ENCODE results near the gene TNF.
A peak's percentile ranks its signal among the peaks of the same experiment; 100 is the strongest.

TNF gene

GRCh38 chr6:31534011-31534410 is 41.4 kb upstream of the TNF start:
- TF ChIP-seq POLR2A (IDR thresholded peaks at IDR 0.05; ENCODE audit: extremely low read depth, insufficient read length) (no peak), MAX (IDR thresholded peaks at IDR 0.05; ENCODE audit: low read depth, low read length) (no peak), CTCF (IDR thresholded peaks at IDR 0.05; ENCODE audit: low read depth, low read length) (no peak), MYC (IDR thresholded peaks at IDR 0.05; ENCODE audit: low read depth, low read length) (no peak)
- H3K4me3 ChIP-seq (ENCODE audit: low read depth, low read length) = no peak overlapping the region
- no peak for DNase-seq (ENCODE audit: low read depth)

GRCh38 chr6:31534521-31535040 is 40.8 kb upstream of the TNF start:
- DNase-seq (ENCODE audit: low read depth) = no peak
- H3K4me3 ChIP-seq (ENCODE audit: low read depth, low read length) = no peak overlapping the region
- TF ChIP-seq MYC (IDR thresholded peaks at IDR 0.05; ENCODE audit: low read depth, low read length) (no peak), MAX (IDR thresholded peaks at IDR 0.05; ENCODE audit: low read depth, low read length) (no peak), CTCF (IDR thresholded peaks at IDR 0.05; ENCODE audit: low read depth, low read length) (no peak)

- no peak for DNase-seq (ENCODE audit: low read depth)
- H3K4me3 ChIP-seq (ENCODE audit: low read depth, low read length) = peak overlapping the region; percentile 7
- TF ChIP-seq CTCF (IDR thresholded peaks at IDR 0.05; ENCODE audit: low read depth, low read length) (no peak), MYC (IDR thresholded peaks at IDR 0.05; ENCODE audit: low read depth, low read length) (no peak), POLR2A (IDR thresholded peaks at IDR 0.05; ENCODE audit: extremely low read depth, insufficient read length) (no peak), MAX (IDR thresholded peaks at IDR 0.05; ENCODE audit: low read depth, low read length) (no peak)
These were observed 39.6 kb upstream of the TNF start for GRCh38 chr6:31535538-31536324.

GRCh38 chr6:31538805-31539400 is 36.5 kb upstream of the TNF start:
- TF ChIP-seq CTCF (IDR thresholded peaks at IDR 0.05; ENCODE audit: low read depth, low read length) (no peak), MAX (IDR thresholded peaks at IDR 0.05; ENCODE audit: low read depth, low read length) (no peak), MYC (IDR thresholded peaks at IDR 0.05; ENCODE audit: low read depth, low read length) (no peak), POLR2A (IDR thresholded peaks at IDR 0.05; ENCODE audit: extremely low read depth, insufficient read length) (no peak)
- no peak for DNase-seq (ENCODE audit: low read depth)
- peak overlapping the region; percentile 92 for H3K4me3 ChIP-seq (ENCODE audit: low read depth, low read length)

GRCh38 chr6:31540640-31541039 is 34.7 kb upstream of the TNF start:
- TF ChIP-seq CTCF (IDR thresholded peaks at IDR 0.05; ENCODE audit: low read depth, low read length) (no peak), MAX (IDR thresholded peaks at IDR 0.05; ENCODE audit: low read depth, low read length) (no peak), POLR2A (IDR thresholded peaks at IDR 0.05; ENCODE audit: extremely low read depth, insufficient read length) (no peak), MYC (IDR thresholded peaks at IDR 0.05; ENCODE audit: low read depth, low read length) (no peak)
- DNase-seq (ENCODE audit: low read depth) = no peak
- peak overlapping the region; percentile 92 for H3K4me3 ChIP-seq (ENCODE audit: low read depth, low read length)

All from NB4 (cell line).